Fibroblast of the conjunctiva (primary cell): ENCODE results near the gene CLECL1.
"Not testable (repeated sequence)": the region's sequence is repeated elsewhere in the genome, so short reads cannot be mapped to it uniquely, and the experiment has no call there.

Experiments used
- DNase-seq: peaks from one replicate; pipeline ENCODE4 v3.0.0-alpha.2; 2010; ENCODE audit warnings: low read depth

The CLECL1 gene

GRCh38 chr12:9751204-9752144 is 18.6 kb upstream of the CLECL1 start:
- no peak for DNase-seq

DNA sequence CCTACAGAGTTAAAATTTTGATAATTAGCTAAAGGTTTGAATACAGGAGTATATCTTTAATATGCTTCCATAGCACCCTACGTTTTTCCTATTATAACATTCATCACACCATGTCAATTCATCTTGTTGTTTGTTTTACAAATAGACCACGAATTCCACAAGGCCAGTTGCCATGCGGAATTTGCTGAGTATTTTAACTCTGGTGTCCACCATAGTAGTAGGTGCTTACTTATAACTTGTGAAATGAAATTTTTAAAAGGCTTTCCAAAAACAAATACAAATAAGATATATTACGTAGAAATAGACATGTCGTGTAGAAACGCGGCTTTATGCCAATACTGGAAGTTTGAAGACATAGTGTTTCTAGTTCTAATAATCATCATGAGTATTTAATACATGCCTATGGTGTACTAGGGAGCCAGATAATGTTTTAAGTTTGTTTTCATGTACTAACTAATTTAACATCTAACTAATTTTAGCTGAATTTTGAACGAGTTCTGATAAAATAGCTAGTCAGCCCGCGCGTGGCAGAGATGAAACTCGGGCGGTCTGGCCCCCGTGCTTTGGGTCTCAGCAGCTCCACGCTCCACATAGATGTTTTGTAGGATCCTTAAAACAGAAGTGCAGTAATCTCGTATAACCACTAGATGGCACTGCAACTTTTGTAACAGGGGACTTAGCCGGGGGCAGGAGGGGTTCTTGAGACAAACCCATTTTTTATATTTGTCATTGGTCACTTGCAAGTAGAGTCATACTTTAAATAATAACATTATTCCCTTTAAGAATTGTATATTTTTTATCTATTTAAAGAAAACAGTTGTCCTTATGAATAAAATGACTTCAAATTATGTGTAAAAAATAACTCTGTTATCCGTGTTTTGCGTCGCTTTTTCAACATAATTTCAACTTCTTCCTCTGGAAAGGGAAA is 17.6 kb upstream of the CLECL1 start:
- peak; percentile 38 for DNase-seq

GRCh38 chr12:9749640-9750039 is 16.7 kb upstream of the CLECL1 start:
- DNase-seq = no peak

GRCh38 chr12:9745199-9745598 is 12.3 kb upstream of the CLECL1 start:
- no peak for DNase-seq

GRCh38 chr12:9742661-9743060 is 9.8 kb upstream of the CLECL1 start:
- DNase-seq = no peak

- DNase-seq = no peak
These were observed 8.8 kb upstream of the CLECL1 start for GRCh38 chr12:9741726-9742125.

GRCh38 chr12:9740106-9740750 is 7.3 kb upstream of the CLECL1 start:
- DNase-seq = no peak

- not testable (repeated sequence) for DNase-seq
These were observed 6.7 kb upstream of the CLECL1 start for GRCh38 chr12:9739404-9740105.

GRCh38 chr12:9738905-9739304 is 6.0 kb upstream of the CLECL1 start:
- not testable (repeated sequence) for DNase-seq

GRCh38 chr12:9736936-9737705 is 4.2 kb upstream of the CLECL1 start:
- DNase-seq = no peak

DNA sequence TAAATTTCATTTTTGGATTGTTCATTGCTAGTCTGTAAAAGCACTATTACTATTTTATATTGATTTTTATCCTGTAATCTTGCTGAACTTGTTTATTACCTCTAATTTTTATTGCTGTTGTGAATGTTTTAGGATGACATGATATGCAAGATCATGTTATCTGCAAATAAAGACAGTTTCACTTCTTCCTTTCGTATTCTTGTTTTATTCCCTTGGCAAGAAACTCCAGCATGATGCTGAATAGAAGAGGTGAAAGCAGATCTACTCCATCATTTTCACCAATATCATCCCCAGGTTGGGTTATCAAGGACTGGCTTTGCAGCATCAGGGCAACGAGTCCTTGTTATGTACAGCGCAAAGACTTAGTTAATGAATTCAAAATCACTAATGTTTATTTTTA is 2.7 kb upstream of the CLECL1 start:
- no peak for DNase-seq

DNA sequence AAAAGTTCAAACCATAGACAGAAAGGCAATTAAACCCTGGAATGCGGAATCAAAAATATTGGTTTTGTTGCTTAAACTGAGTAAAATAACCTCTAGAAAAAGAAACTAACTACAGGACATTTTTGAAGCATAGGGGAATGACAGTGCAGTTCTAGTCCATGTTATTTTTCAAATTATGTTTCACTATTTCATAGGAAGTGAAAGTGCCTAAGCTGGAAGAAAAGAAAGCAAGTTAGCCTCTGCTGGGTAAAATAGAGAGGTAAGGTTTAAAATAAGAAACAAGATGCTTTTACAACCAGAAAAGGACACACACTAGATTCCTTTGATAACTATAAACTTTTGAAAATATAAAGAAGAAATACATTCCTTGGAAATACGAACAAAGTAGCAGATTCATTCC is 1.1 kb downstream of the CLECL1 start:
- no peak for DNase-seq

DNA sequence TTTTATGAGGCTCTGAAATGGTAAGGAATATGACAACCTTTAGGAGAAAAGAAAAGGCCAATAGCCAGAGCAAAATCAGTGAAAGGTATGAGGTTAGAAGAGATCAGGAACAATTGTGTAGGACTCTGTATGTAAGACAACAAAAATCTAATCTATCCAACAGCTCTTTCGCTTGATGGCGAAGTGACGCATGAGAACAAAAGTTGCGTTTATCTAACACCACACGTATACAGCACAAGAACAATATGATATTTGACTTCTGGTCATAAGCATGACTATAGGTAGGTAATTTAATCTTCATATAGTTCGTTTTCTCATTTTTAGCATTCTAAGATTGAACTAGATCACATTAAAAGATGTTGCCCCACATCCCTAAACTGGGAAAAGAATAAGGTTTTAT is 1.5 kb downstream of the CLECL1 start:
- no peak for DNase-seq

- DNase-seq = no peak
These were observed 2.3 kb downstream of the CLECL1 start for GRCh38 chr12:9730591-9730990.

DNA sequence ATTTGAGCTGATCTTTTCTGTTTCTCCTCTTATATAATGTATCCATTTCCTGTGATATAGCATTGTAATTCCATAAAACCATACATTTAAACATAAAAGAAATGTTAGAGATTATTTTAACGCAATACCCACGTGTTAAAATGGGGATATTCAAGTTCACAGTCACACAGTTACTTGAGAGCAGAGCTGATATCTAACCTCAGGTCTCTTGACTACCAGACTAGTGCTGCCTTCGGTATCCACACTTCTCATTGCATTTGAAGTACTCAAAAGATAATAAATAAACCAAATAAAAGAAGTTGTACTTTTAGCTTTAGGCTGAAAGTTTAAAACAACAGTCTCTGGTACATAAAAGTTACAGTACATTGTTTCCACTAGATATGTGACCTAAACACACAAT is 2.9 kb downstream of the CLECL1 start:
- no peak for DNase-seq

DNA sequence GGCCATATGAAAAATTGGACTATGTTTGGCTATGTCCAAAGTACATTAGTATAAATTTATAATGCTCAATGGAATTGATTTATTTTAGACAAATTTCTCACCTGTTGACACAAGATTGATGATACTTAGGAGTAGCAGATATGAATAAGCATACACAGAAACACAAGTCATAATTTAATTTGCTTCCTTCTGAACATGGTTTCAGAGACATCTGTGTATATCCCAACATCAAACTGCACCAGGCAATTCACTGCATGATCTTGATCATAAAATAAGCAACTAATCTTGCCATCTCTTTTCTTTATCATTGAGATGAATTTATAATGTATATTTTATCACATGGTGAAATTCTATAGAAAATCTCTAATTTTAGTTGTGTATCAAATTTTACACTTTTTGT is 3.8 kb downstream of the CLECL1 start:
- DNase-seq = no peak

GRCh38 chr12:9727813-9728212 is 5.1 kb downstream of the CLECL1 start:
- DNase-seq = no peak

GRCh38 chr12:9725213-9725870 is 7.6 kb downstream of the CLECL1 start:
- DNase-seq = no peak

- no peak for DNase-seq
These were observed 8.9 kb downstream of the CLECL1 start for GRCh38 chr12:9724023-9724422.

- no peak for DNase-seq
These were observed 11.4 kb downstream of the CLECL1 start for GRCh38 chr12:9721394-9722092.
